Lower leg skin (tissue), 4 donors: ENCODE measurements around the gene ANKHD1. TPM values are rescaled to one million over a fixed set of nuclear protein-coding genes. Genes with fewer than 3 reads are reported as not detected.

ENCODE experiments used
- DNase-seq, 2 donors: peaks; one replicate each; pipeline ENCODE4 v3.0.0-alpha.2; 2019; ENCODE audit warnings: low spot score in 2 of 2
- H3K4me3 ChIP-seq: fragments of 200-600 bp; sonication (generic); 2 replicates; pipeline ENCODE4 v1.5.1; 2017; ENCODE audit warnings: mild to moderate bottlenecking, low read depth; ENCODE audit not compliant: poor library complexity, severe bottlenecking
- CTCF ChIP-seq, 3 donors: fragments of 450-650 bp; IDR thresholded peaks; one replicate each; pipeline ENCODE4 v1.5.1; 2016; ENCODE audit warnings: antibody characterized with exemption in 3 of 3, mild to moderate bottlenecking in 3 of 3, moderate library complexity in 2 of 3
- POLR2A ChIP-seq, 2 donors: fragments of 450-650 bp; IDR thresholded peaks; one replicate each; pipeline ENCODE4 v1.6.1; 2016 to 2017; ENCODE audit warnings: antibody characterized with exemption in 2 of 2, mild to moderate bottlenecking in 1 of 2, moderate library complexity in 1 of 2
- WGBS, 2 donors: methylation state at CpG; one replicate each; pipeline ENCODE4 v1.1.5; 2018; 5-methylcytosine and 5-hydroxymethylcytosine counted together
- intact Hi-C: fragments of 100-400 bp; cut with DNase I; formaldehyde crosslinking; loops from one replicate; pipeline ENCODE4 v1.15.0; 2023; ENCODE audit warnings: low total_unique reads
- total RNA-seq, 4 donors: library from RNA; depleted of rRNA; stranded (reverse); fragments of >200 nt; gene quantifications; one replicate each; pipeline ENCODE4 v1.1.0, GENCODE V29; 2016

The ANKHD1 gene
- total RNA-seq, result 100 to 1,000 TPM in 2 of 4 donors, 10 to 100 TPM in 2; 73.6 to 165 (median 101) TPM

GRCh38 chr5:140401362-140402257 is at the start of gene ANKHD1:
ANKHD1 (plus strand) TSS chr5:140401833; CDS start chr5:140401968, 135 bp downstream.
- DNase-seq, result peak; percentile 100
- intact Hi-C loops, result no loop called here
- TF ChIP-seq CTCF (IDR thresholded peaks at IDR 0.05) (no peak), POLR2A (IDR thresholded peaks at IDR 0.05) (peak in 1 of 2 donors; percentile 81)
- 0% methylated on average over 74 to 81 of the region's 83 CpGs for WGBS, 2 donors
- H3K4me3 ChIP-seq, result peak within 1 kb of the TSS; percentile 81

GRCh38 chr5:140355546-140355945 is 46.1 kb upstream of the ANKHD1 start:
- intact Hi-C loops, result no loop called here
- WGBS, 2 donors, result 84 to 89% methylated on average over 7 of the region's 7 CpGs
- no peak for DNase-seq
- no peak overlapping the region for H3K4me3 ChIP-seq
- TF ChIP-seq POLR2A (IDR thresholded peaks at IDR 0.05), result no peak
- no peak for TF ChIP-seq CTCF (IDR thresholded peaks at IDR 0.05)

- H3K4me3 ChIP-seq, result no peak overlapping the region
- 30 to 36% methylated on average over 10 of the region's 10 CpGs for WGBS, 2 donors
- no peak for TF ChIP-seq POLR2A (IDR thresholded peaks at IDR 0.05)
- no peak for DNase-seq
- intact Hi-C loops, result no loop called here
These were observed 44.5 kb upstream of the ANKHD1 start for GRCh38 chr5:140356853-140357725.

GRCh38 chr5:140357726-140358093 is 43.9 kb upstream of the ANKHD1 start:
- WGBS, 2 donors, result 0% methylated on average over 17 to 18 of the region's 18 CpGs
- H3K4me3 ChIP-seq, result no peak overlapping the region
- peak; percentile 80 to 97 for DNase-seq
- intact Hi-C loops, result no loop called here
- no peak for TF ChIP-seq POLR2A (IDR thresholded peaks at IDR 0.05)
- TF ChIP-seq CTCF (IDR thresholded peaks at IDR 0.05), result peak in 1 of 3 donors; percentile 77

- 74 to 82% methylated on average over 4 of the region's 4 CpGs for WGBS, 2 donors
- no peak for DNase-seq
- TF ChIP-seq POLR2A (IDR thresholded peaks at IDR 0.05), result no peak
- no peak for TF ChIP-seq CTCF (IDR thresholded peaks at IDR 0.05)
- no peak overlapping the region for H3K4me3 ChIP-seq
- intact Hi-C loops, result no loop called here
These were observed 42.8 kb upstream of the ANKHD1 start for GRCh38 chr5:140358738-140359310.
